Hepatocyte (in vitro differentiated cells): Measurements from ENCODE around the gene XRCC4.

Experiments
- EZH2 ChIP-seq: fragments of 200-600 bp; sonication (generic); IDR thresholded peaks from 2 replicates; pipeline ENCODE4 v1.6.1; 2016; ENCODE audit warnings: antibody characterized with exemption, mild to moderate bottlenecking, borderline replicate concordance
- TF ChIP-seq, protein P1 (sequence below): fragments of 200-600 bp; sonication (generic); IDR thresholded peaks from 2 replicates; pipeline ENCODE4 v1.5.1; 2016; ENCODE audit warnings: antibody characterized with exemption, mild to moderate bottlenecking; ENCODE audit not compliant: poor library complexity

GRCh38 chr5:83251849-83252248, 174.5 kb downstream of the XRCC4 start:
- TF ChIP-seq EZH2 = no peak
- TF ChIP-seq, protein P1, sequence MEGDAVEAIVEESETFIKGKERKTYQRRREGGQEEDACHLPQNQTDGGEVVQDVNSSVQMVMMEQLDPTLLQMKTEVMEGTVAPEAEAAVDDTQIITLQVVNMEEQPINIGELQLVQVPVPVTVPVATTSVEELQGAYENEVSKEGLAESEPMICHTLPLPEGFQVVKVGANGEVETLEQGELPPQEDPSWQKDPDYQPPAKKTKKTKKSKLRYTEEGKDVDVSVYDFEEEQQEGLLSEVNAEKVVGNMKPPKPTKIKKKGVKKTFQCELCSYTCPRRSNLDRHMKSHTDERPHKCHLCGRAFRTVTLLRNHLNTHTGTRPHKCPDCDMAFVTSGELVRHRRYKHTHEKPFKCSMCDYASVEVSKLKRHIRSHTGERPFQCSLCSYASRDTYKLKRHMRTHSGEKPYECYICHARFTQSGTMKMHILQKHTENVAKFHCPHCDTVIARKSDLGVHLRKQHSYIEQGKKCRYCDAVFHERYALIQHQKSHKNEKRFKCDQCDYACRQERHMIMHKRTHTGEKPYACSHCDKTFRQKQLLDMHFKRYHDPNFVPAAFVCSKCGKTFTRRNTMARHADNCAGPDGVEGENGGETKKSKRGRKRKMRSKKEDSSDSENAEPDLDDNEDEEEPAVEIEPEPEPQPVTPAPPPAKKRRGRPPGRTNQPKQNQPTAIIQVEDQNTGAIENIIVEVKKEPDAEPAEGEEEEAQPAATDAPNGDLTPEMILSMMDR = no peak
